DND-41 (cell line): ENCODE results near the gene COL6A3.

Source experiments
- EZH2 ChIP-seq: IDR thresholded peaks from 3 replicates; pipeline ENCODE4 v1.6.1; 2012; ENCODE audit warnings: borderline replicate concordance, low read depth, mild to moderate bottlenecking, moderate library complexity, low read length, inconsistent platforms; ENCODE audit not compliant: severe bottlenecking
- TF ChIP-seq, protein P1 (sequence below): IDR thresholded peaks from 2 replicates; pipeline ENCODE4 v1.5.1; 2012; ENCODE audit warnings: borderline replicate concordance, low read length, moderate library complexity, mild to moderate bottlenecking; ENCODE audit not compliant: poor library complexity, severe bottlenecking; ENCODE audit errors: extremely low read depth

DNA sequence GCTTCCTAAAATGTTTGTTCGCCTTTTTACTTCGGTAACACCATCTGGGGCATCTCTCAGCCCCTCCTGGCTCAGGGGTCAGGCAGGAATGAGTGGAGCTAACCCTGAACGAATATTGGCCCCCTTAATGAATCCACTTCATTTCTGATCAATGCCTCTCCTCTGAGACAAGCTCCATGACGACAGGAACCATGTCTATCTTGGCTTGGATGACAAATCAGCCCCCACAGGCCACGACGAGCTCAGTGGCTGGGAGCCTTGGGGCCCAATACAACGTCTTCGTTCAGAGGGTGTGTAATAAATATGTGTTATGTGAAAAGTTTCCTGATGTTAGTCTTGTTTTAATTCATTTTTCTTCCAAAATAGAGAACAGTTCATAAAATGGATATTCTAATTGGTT lies 133.0 kb downstream of the COL6A3 start:
- TF ChIP-seq, protein P1, sequence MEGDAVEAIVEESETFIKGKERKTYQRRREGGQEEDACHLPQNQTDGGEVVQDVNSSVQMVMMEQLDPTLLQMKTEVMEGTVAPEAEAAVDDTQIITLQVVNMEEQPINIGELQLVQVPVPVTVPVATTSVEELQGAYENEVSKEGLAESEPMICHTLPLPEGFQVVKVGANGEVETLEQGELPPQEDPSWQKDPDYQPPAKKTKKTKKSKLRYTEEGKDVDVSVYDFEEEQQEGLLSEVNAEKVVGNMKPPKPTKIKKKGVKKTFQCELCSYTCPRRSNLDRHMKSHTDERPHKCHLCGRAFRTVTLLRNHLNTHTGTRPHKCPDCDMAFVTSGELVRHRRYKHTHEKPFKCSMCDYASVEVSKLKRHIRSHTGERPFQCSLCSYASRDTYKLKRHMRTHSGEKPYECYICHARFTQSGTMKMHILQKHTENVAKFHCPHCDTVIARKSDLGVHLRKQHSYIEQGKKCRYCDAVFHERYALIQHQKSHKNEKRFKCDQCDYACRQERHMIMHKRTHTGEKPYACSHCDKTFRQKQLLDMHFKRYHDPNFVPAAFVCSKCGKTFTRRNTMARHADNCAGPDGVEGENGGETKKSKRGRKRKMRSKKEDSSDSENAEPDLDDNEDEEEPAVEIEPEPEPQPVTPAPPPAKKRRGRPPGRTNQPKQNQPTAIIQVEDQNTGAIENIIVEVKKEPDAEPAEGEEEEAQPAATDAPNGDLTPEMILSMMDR = no peak
- no peak for TF ChIP-seq EZH2
